ENCODE data around the gene LDHAL6B.
"Not testable (repeated sequence)": the region's sequence is repeated elsewhere in the genome, so short reads cannot be mapped to it uniquely, and the experiment has no call there.

LDHAL6B gene

GRCh38 chr15:59206623-59207183 is at the start of gene LDHAL6B:
TSS of gene LDHAL6B (plus strand) at chr15:59206843. CDS start at chr15:59206941, 98 bp downstream.
- no peak for DNase-seq

DNA sequence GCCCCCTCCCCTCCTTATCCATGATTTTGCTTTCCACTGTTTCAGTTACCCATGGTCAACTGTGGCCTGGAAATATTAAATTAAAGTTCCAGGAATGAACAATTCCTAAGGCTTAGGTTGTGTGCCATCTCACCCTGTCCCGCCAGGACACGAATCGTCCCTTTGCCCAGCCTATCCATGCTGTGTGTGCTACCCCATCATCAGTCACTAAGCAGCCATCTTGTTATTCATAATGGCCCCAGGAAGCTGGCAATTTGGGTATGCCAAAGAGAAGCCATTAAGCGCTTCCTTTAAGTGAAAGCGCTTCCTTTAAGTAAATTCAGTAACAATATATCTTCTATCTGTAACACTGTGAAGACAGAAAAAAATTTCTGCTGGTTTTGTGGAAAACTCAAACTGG is 49.2 kb upstream of the LDHAL6B start:
- no peak for DNase-seq

DNA sequence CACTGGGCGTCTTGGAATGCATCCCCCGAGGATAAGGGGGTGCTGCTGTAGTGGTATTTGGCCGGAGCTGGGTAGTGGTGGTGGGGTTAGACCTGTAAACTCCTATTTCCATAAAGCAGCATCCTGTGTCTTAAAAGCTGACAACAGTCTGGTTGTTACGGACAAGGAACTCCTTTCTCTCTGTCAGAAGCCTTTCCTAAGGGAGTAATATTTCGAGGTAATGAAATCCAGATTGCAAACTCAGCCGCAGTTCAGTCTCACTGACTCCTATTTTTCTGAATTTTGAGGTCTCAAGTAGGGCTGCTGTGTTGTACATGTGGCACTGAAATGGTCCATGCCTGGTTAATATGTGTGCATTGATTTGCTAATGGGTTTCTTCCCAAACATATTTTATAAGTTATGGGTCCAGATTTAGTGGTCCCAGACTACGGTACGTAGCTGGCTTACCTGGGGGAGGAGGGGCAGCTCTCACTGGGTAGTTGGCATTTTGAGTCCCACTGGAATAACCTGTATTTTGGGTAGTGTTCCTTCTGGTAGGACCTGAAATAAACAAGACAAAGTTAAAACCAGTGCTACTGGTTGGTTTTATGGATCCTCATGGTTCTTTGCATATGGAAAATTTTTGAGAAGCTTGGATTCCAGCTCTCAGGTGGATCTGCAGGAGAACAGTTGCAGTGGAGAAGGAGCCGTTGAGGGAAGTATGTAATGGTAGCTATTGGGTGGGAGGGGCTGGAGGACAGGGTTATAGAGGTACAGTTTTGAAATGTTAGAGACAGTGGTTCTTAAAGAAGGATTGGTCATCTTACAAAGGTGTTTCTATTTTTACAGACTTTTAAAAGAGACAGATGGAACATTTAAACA is 48.6 kb upstream of the LDHAL6B start:
- DNase-seq, result no peak

DNA sequence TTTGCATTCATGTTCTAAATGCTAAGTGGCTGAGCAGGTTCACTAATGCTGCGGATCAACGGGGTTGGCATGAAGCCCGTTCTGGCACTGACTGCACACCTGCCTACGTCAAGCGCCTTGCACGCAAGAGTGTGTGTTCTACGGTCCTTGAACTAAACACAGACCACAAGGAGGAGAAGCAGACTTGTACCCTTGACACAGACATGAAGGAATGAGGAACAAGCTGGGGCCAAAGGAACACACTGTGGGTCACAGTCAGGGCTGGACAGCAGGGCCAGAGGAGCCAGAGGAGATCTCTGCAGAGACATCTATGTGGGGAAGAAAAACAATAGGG is 48.0 kb upstream of the LDHAL6B start:
- DNase-seq, result no peak

DNA sequence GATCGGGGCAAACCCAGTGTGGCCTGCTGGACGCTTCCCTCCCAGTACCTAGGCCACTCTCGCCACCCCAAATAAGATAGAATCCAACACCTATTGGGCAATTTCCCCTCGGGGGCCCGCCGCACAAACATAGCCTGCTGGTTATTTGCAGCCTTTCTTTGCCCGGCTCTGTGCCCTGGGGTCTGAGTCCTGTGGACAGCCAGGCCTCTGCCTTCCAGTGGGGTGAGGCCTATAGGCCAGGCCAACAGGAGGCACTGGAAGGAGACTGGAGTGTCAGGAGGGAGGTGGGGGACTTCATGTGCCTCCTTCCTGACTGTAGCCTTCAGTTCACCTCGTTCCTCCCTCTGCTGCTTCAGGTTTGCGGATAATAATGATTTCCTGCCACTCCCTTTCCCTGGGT is 47.4 kb upstream of the LDHAL6B start:
- DNase-seq, result no peak

DNA sequence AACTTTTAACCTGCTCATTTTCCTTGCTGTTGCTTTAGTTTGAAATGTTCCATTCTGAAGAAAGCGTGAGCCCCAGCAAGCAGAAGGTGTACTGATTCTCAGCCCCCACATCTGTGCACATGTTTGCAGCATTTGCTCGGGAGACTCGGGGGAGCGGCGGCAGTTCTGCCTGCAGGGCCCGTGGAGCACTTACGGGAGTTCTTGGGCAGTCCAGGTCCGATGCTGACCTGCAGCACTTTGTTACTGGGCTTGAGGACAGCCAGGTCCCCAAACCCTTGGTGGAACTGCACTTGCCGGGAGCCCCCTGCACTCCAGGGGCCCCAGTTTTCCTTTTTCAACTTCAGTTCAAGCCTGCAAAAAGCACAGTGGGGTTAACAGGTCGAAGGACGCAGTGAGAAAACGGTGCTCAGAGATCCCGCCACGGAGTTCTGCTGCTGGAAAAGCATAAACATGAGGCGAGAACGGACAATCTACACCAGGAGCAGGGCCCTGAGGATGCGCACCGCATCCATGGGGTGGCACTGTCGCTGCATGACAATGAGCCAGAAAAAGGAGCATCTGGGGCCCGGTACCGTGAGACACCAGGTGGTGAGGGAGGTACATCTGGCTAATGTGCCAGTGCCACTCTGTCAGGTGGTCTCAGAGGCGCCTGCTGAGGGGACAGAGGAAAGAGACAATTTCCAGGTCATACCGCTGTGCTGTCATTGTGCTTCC is 45.6 kb upstream of the LDHAL6B start:
- DNase-seq, result peak in 7 of 56 donors; percentile 11 to 40 (median 18)

DNA sequence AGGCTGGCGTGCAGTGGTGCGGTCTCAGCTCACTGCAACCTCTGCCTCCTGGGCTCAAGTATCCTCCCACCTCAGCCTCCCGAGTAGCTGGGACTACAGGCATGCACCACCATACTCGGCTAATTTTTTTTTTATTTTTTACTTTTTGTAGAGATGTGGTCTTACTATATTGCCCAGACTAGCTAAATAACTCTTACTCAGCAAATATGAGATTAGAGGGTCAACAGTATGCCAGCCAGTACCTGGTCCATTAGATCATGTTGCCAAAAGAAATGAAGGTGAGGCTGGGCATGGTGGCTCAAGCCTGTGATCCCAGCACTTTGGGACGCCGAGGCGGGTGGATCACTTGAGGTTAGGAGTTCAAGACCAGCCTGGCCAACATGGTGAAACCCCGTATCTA is 44.6 kb upstream of the LDHAL6B start:
- not testable (repeated sequence) for DNase-seq

GRCh38 chr15:59165726-59166125 is 40.9 kb upstream of the LDHAL6B start:
- no peak for DNase-seq

DNA sequence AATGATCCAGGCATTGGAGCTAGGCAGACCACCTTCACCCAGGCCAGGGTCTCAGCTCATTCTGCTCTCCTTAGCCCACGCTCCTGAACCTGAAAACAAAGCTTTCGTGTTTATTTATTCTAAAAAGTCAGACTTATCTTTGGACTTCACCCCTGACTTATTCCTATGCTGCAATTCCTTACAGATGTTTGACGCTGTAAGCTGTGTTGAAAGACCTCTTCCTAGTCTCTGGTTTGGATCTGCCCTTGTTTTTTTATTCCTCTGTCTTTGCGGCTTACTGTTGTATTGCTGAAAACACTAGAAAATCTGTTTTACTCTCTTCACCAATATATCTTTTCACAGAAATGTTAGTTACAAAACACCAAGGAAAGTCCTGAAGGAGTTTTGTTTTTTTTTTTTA is 40.5 kb upstream of the LDHAL6B start:
- no peak for DNase-seq

DNA sequence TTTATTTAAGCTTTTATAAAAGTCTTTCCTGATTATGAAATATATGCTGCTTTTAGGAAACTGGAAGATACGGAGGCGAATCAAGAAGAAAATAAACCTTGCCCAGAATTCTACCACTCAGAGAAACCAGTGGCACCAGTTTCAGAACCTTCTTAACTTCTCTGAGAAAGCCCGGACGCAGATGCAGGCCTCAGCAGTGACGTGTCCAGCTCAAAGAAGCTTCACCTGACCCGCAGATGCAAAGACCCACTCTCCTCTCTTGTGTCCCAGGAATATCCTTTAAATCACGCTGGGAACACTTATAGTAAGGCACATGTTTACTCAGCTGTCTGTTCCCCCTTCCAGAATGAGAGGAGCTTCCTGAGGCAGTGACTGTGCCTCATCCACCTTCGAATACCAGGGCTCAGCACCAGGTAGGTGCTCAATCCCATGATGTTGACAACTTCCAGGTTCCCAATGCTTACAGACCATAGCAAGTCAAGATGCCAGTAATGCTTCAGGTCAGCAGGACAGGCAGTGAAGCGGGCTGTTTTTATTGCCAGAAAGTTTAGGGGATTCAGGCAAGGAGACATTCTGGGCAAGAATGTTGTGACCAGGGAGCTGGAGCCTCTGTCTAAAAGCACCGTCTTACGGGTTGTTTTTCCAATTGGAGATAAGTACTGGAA is 39.9 kb upstream of the LDHAL6B start:
- DNase-seq, result no peak

GRCh38 chr15:59168536-59168935 is 38.1 kb upstream of the LDHAL6B start:
- DNase-seq, result no peak

GRCh38 chr15:59169251-59169708 is 37.4 kb upstream of the LDHAL6B start:
- no peak for DNase-seq

DNA sequence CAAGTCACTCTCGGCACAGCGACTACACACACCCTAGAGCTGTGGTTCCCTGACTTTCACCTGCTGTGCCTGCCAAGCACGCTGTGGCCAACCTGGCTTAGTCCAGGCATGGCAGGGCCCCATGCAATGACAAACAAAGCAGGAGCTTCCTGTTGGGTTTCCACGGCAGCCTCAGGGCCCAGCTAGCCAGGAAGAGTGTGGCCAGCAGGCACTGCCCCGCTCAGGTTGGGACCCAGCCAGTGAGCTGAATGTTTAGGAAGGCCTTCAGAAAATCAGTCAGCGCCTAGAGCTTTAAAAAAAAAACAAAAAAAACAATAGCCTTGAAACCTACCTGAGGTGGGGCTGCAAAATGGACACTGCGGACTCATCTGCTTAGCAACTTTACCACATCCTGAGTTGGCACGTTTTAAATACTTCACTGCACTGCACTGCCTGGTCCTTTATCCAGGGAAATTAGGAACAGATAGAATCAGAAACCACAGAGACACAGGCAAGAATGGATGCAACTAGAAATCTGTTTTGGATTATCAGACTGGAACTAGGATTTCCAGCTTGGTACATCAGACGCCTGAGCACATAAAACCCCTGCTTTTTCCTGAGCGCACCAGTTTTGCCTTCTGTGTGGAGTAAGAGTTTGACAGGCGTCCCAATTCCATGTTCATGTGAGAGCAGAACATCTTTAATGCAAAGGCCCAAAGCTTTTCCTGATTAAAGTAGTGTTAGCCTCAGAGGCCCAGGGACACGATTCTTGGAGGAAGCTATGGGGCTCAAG is 36.2 kb upstream of the LDHAL6B start:
- peak in 30 of 56 donors; percentile 8 to 68 (median 26) for DNase-seq

DNA sequence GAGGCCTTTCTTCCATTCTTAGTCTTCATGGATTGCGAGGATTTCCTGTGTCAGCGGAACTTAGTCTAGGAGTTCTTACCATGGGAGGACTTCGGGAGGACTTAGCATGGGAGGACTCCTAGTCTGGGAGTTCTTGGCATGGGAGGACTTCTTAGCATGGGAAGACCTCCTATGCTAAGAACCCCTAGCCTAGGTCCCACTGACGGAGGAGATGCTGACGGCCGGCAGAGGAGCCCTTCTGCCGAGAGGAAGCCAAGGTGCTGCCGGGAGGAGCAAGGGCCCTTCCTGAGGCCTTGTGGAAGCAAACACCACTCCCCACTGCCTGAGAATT is 35.6 kb upstream of the LDHAL6B start:
- DNase-seq, result no peak

- DNase-seq, result peak in 1 of 56 donors; percentile 3
Observed at GRCh38 chr15:59172289-59172901, 34.2 kb upstream of the LDHAL6B start.

DNA sequence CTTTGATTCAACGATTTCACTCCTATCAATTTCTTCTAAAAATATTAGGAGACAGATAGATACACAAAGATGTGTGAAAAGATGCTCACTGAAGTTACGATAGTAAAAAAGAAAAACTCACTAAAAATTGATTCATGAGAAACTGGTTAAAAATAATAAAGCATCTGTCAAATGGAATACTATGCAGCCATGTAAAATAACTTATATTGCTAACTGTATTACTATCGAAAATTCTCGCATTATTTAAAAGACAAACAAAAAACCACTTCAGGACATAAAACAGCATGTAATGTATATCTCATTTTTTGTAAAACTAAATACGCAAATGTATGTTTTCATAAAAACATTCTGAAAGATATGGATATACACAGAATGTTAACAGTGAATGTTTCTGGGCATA is 33.4 kb upstream of the LDHAL6B start:
- no peak for DNase-seq

DNA sequence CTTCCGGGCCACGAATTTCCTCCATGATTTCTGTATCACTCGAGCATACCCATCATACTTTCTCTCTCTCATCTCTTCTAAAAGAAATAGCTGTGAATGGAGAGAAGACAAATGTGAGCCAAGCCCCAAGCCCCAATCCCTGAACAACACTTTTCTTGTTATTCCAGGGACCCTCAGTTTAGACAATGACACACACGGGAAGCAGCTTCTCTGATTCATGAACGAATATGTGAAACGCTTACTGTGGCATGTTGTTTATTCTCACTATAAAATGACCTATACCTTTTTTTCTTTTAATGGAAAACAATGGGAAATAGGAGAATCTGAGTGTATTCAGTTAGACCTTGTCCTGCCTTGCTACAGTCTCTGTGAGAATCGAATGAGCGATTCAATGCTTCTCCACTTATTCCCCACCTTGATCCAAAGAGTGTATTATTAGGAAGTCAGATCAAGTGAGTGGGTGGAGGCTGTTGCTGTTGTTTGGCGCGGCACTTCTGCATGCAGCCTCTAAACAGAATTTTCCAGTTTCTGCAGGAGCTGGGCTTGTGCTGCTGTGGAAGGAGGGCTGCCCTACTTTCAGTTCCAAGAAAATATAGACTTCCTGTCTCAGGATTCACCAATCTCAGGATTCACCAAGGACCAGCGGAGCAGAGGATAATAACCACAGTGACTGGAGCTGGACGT is 32.4 kb upstream of the LDHAL6B start:
- DNase-seq, result no peak

DNA sequence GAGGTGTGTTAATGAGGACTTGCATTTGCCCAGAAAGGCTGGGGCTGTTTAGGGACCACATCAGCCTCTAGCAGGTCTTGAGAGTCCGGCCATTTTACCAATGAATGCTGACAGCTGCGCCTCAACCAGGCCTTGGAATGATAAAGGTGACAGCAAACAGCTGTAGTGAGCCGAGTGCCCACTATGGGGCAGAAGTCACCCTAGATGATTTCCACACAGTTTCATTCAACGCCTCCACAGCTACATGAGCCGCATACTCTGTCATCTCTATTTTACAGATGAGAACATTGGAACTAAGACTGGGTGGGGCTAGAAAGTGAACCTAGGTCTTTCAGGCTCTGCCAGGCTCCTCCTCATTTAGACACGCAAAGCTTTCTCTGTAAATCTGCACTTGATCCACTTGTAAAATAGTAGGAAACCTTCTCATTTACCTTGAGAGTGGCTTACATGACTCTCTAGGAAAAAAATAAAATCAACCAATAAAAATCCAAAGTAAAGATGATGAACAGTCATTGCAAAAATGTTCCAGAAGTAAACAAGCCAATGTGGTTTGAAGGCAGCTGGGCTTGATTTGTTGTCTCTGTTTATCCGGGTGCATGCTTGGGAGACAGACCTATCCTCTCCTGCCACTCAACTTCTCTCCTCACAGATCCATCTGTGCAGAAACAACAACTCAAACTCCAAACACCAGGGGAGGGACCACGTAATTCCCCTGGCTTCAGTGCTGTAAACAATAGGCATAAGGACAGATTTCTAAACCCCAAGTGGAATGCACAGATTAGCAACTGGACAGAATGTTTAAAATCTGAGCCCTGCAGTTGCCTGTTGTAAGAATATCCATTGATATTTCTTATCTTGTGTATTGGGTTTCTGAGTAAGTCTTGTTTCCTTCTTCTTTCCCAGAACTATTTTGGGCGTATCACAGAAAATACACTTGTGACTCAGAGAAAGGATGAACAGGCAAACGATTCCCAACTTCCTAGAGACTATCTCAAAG is 31.5 kb upstream of the LDHAL6B start:
- peak in 48 of 56 donors; percentile 5 to 78 (median 39) for DNase-seq

Data from nucleus accumbens (tissue), 56 donors.